NCI-H1436 treated with DMSO at 0.1 percent for 48 hours (cell line): Measurements from ENCODE around the gene PBX3.

Experiments used
- DNase-seq: peaks from one replicate; lab custom pipeline; 2025; lab: John Stamatoyannopoulos, UW

Gene PBX3

GRCh38 chr9:125747053-125747764 lies at the start of gene PBX3:
TSS of gene PBX3 (plus strand) at chr9:125747373.
- no peak for DNase-seq

DNA sequence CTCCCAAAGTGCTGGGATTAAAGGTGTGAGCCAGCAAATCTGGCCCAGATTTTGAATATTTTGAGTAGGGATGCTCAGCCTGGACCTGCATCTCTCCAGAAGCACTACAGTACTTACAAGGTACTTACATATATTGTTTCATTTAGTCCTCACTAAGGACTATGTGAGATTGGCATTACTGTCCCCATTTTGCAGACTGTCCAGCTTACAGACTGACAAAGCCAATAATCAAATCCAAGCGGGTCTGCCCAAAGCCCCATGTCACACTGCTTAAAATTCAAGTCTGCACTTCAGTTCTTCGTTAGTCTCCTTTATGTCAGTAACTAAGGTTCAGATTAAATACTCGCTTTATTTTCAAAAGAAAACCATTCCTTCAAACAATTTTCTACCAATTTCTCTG lies 47.3 kb upstream of the PBX3 start:
- DNase-seq: no peak

GRCh38 chr9:125700791-125701190 lies 46.4 kb upstream of the PBX3 start:
- DNase-seq: no peak

GRCh38 chr9:125701351-125701750 lies 45.8 kb upstream of the PBX3 start:
- DNase-seq: no peak

DNA sequence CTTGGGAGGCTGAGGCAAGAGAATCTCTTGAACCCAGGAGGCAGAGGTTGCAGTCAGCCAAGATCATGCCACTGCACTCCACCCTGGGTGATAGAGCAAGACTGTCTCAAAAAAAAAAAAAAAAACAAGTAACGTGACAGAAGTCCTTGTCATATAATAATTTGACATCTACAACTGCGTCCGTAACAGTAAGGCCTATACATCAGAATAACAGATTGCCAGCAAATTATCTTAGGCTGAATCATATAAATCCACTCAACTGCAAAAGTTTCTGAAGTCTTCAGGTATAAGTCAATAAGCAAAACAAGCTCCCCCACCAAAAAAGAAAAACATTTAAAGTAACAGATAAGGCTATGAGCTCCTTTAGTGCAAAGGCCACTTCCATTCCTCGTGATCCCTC lies 43.5 kb upstream of the PBX3 start:
- DNase-seq: no peak

DNA sequence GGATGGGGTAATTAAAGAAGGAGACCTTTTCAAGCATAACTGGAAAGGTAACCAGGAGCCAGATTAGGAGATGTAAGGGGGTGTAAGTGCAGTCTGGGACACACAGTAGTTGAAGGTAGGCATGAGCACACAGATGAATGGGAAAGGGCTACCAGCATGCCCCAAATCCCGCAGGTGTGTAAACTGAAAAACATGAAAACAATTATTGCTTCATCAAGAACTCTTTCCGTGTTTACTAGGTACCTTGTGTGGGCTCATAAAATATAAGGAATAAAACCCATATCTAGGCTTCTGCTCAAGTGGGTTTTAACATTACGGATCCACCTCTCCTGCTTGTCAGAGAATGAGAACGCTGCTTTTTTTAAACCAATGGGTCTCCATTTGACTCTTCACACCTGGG lies 41.3 kb upstream of the PBX3 start:
- no peak for DNase-seq

- peak; percentile 70 for DNase-seq
Observed at GRCh38 chr9:125706651-125707471, 40.3 kb upstream of the PBX3 start, which contains the start of gene MAPKAP1. TSS of gene MAPKAP1 (minus strand) at chr9:125707208. CDS start at chr9:125672574, 34,634 bp downstream.

DNA sequence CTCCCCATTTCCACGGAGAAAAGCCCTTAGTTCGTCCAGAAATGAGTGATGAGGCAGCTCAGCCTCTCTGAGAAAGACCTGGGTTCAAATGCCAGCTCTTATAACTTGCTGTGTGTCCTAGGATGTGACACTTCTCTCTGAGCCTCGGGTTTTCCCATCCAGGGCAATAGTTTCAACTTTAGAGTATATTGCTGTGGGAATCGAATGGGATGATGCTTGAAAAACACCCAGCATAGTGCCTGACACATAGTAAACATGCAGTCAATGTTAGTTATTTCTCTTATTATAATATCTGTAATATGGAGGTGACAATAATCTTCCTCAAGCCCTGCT lies 39.7 kb upstream of the PBX3 start:
- no peak for DNase-seq

DNA sequence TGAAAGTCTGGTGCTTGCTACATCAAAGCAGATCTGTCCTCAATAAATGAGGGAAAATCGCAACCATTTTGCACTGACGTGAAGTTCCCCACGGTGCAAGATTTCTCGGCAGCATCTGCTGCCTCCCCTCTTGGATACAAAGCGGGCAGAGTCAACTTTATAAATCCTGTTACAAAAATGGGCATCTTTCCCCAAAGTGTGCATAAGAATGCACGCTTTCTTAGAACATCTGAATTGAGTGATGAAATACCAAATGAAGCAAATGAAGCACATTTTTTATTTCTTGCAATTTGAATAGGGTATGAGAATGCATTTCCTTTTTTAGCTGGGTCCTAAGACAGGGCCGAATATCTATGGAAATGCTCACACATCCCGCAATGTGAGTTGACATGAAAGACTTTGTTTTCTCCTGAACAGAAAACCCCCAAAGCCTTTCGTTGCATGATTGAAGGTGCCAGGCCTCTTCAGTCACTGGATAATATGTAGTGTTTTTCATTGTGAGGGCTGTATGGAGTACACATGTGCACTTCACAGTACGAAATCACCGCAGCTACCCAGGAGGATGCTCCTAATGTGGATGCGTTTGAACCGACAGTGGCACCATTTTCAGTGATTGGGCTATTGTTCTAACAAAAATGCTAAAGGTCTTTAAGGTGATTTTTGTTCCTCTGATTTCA lies 20.6 kb upstream of the PBX3 start:
- no peak for DNase-seq

- DNase-seq: no peak
Observed at GRCh38 chr9:125730168-125730567, 17.0 kb upstream of the PBX3 start.

DNA sequence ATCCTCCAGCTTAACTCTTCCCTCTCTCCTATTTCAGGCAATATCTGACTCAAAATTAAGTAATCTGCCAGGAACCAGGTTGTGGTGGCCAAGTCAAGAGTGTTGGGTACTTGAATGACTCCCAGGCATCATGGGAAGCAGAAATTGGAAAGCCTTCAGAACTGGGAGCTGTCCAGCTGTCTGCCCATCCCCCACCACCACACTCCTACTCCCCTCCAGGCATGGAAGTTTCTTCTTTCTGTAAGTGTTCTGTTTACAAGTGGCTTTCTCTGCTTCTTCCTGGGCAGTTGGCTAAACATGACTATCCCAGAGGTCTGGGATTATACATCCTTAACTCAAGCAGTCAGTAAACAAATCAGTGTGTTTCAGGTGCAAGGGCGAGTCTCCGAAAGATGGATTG lies 14.6 kb upstream of the PBX3 start:
- no peak for DNase-seq

DNA sequence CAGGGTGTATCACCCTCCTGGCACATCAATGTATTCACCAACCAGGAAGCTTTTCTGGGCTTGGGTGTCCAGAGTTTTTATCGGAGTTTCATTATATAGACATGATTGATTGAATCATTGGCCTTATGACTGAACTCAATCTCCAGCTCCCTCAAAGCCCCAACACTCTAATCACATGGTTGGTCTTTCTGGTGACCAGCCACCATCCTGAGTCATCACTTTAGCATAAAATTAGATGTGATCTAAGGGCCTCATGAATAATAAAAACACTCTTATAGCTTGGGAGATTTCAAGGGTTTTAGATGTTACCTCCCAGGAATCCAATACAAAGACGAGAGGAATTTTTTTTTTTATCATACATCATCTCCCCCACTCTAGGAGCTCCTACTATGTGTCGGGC lies 7.7 kb upstream of the PBX3 start:
- DNase-seq: no peak

DNA sequence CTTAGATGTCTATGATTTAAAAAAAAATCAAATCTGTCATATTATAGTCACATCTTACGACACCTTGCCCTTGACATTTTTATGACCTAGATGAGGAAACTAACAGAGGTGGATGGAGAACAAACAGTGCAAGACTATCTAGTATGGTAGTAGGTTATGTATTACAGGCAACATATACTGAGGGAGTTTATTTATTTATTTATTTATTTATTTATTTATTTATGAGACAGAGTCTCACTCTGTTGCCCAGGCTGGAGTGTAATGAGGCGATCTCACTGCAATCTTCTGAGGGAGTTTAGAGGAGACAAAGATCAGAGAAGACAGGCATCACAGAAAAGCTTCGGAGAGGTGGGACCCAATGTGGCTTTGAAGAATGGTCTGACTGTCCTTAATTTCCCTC lies 4.5 kb upstream of the PBX3 start:
- DNase-seq: no peak

- DNase-seq: no peak
Observed at GRCh38 chr9:125743682-125744428, 3.3 kb upstream of the PBX3 start.

DNA sequence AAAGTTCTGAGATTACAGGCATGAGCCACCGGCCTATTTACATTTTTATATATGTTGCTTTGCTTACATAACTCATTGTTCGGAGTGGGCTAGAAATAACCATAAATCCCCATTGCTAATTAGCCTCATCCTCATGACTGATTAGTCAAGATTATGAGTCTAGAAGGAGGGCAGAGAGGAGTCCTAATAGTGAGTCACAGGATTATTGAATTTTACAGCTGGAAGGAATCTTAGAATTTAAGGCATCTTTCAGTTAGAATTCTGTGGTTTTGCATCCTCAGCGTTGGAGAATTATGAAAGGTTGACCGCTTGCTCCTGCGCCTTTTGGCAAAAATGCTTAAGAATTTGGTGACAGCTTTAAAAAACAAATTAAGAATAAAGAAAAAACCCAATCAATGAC lies 2.6 kb upstream of the PBX3 start:
- DNase-seq: no peak

DNA sequence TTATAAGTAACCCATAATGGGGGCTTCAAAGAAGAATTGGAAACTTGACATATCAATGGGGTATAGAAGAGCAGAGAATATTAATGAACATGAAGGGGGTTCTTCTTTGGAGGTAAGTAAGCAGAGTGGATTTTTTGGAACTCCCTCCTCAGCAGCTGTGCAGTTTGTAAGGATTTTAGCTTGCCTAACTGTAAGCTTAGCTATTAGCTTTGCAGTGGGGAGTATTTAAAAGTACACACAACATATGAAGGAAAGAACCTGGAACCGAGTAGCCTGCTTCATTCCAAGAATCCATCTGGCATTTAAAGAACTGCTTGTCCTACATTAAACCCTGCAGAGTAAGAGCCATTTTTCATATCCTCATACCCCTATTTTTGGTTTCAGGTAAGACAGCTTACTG lies 2.2 kb upstream of the PBX3 start:
- no peak for DNase-seq

- DNase-seq: no peak
Observed at GRCh38 chr9:125745682-125746016, 1.5 kb upstream of the PBX3 start.

DNA sequence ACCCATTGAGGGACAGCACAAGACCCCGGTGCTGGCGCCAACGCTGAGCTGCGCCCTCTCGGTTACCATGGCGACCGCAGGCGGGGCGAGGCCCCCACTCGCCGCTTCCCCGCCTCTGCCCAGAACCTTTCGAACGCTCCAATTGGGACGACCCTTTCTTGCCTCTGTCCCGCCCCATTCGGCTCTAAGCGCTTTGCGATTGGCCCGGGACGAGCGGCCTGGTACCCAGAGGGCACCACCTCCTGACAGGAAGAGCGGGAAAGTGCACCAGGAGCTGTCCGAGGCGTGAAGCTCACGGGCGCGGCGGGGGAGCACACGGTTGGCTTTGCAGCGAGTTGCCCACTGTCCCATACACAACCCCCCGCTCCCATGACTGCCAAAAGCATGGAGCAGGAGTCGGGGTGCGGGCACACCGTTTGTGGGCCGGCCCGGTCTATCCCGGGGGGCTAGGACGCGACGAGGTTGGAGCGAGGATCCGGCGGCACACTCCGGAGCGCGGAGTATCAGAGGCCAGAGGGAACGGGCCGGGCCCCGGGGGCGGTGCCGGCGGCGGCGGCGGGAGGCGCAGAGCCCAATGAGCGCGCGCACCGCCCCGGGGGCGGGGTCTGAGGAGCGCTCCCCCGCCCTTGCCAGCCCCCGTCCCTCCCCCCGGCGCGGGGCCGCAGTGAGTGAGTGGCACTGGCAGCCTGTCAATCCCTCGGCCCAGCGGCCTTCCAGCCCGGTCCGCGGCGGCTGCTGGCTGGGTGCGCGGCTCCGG lies 978 bp upstream of the PBX3 start:
- DNase-seq: peak; percentile 96

- DNase-seq: no peak
Observed at GRCh38 chr9:125746774-125747052, 460 bp upstream of the PBX3 start.

DNA sequence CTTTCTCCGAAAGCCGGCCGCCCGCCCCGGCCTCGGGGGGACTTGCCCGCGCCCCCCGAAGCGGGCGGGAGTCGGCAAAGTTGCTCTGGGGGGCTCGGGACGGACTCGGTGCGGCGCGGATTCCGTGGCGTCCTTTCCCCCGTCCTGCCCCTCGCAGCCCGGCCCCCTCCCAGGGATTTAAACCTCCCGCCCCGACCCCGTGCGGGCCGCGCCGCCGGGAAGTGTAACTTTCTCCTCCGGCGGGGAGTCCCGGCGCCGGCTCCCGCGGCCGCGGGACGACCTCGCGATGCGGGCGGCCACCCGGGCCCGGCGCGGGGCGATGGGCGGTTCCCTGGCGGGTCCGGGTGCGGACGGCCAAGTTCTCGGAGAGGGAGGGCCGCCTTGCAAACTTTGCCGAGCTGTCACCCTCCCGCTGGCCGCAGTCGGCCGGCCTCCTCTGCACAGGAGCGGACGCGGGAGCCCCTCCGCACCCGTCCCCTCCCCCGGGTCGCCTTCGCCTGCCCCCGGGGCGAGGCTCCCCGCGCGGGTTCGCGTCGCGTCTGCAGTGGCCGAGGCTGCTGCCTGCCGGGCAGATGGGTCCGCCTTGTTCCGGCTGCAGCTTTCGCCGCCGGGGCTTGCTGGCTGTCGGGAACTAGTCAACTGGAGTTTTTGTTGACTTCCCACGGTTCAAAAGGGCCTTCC lies 732 bp downstream of the PBX3 start:
- DNase-seq: no peak

DNA sequence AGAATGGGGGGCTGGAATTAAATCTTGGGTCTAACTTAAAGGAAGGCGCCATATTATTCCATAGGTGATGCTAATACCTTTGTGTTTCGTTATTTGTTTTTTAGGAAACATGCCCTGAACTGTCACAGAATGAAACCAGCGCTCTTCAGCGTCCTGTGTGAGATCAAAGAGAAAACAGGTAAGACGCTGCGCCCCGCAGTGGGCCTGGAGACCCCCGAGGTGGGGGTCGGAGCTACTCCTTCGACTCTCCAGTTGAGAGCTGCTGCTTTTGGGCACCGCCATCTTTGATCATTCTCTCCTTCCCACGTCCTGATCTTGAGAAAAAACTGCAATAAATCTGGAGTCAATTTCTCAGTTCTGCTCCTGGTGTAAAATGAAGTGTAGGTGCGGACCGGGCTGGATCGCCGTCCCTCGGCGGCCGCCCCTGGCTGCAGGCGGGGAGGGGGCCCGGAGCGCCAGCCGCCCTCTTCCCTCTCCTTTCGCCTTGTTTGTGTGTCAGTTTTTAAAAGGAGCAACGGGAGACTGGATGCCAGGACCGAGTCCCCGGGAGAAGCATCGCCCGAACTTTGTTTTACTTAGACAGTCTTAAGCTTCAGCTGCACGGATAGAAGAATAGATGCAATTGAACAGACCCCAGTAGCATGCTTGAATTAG lies 1.4 kb downstream of the PBX3 start:
- no peak for DNase-seq
